Endothelial cell of umbilical vein (primary cell): ENCODE data around the gene RCOR1. TPM values are rescaled to one million over a fixed set of nuclear protein-coding genes. Genes with fewer than 3 reads are reported as not detected.

Experiments used
- BruUV-seq: library from RNA; stranded (reverse); fragments of 400-500 nt; replicated peaks from 2 replicates; lab custom pipeline; 2021; lab: Mats Ljungman, UMichigan
- CTCF ChIA-PET: fragments of 300-600, 350-600 bp; sonication (Branson Sonifier 250); formaldehyde crosslinking; loops from one replicate; lab custom pipeline; 2021; ENCODE audit warnings: antibody characterized with exemption, inconsistent platforms; lab: Charles Lee
- POLR2A ChIA-PET: fragments of 300-600, 350-600 bp; sonication (Branson Sonifier 250); formaldehyde crosslinking; loops from one replicate; lab custom pipeline; 2021; ENCODE audit warnings: antibody characterized with exemption, inconsistent platforms; lab: Charles Lee
- DNase-seq: peaks from one replicate; pipeline ENCODE4 v3.0.0-alpha.2; 2011; ENCODE audit warnings: low read depth, low spot score
- FAIRE-seq: peaks from 2 replicates; lab custom pipeline; 2011; peaks lifted over from hg19 to GRCh38; lab: Jason Lieb, UNC
- H2AFZ ChIP-seq: 2 replicates; pipeline ENCODE4 v1.6.0; 2012; ENCODE audit warnings: low read depth, low read length, control low read depth, inconsistent platforms
- H3K27ac ChIP-seq: 2 replicates; pipeline ENCODE4 v1.5.1; 2011; ENCODE audit warnings: low read depth, mild to moderate bottlenecking, control low read depth, low read length, moderate library complexity; ENCODE audit not compliant: insufficient read depth
- H3K27me3 ChIP-seq, 2 experiments: 2 replicates each; pipeline versions ENCODE4 v1.6.0 to v1.6.1; 2011; ENCODE audit warnings: low read length in 2 of 2, mixed read lengths in 1 of 2; ENCODE audit not compliant: control insufficient read depth in 2 of 2, insufficient read depth in 2 of 2
- H3K36me3 ChIP-seq, 2 experiments: 2 replicates in 1 of 2; 3 replicates in 1 of 2; pipeline ENCODE4 v1.5.1; 2011; ENCODE audit warnings: low read length in 2 of 2, mild to moderate bottlenecking in 1 of 2, moderate library complexity in 1 of 2; ENCODE audit not compliant: control insufficient read depth in 2 of 2, insufficient read depth in 2 of 2; ENCODE audit errors: extremely low read depth in 1 of 2
- H3K4me1 ChIP-seq: 3 replicates; pipeline ENCODE4 v1.5.1; 2011; ENCODE audit warnings: mild to moderate bottlenecking, low read length; ENCODE audit not compliant: control insufficient read depth, insufficient read depth; ENCODE audit errors: extremely low read depth
- H3K4me2 ChIP-seq: 2 replicates; pipeline ENCODE4 v1.6.1; 2011; ENCODE audit warnings: low read length, control low read depth, mixed read lengths; ENCODE audit not compliant: insufficient read depth
- H3K4me3 ChIP-seq, 3 experiments: fragments of 200-600 bp in 1 of 3; sonication (generic), shearing (Covaris generic) in 1 of 3; replicated peaks in 1 of 3; 2 replicates each; pipeline ENCODE4 v1.5.1; 2011 to 2016; ENCODE audit warnings: control low read depth in 3 of 3, low read length in 3 of 3, mild to moderate bottlenecking in 2 of 3, inconsistent platforms in 1 of 3, low read depth in 1 of 3, moderate library complexity in 1 of 3; ENCODE audit not compliant: insufficient read depth in 1 of 3
- H3K79me2 ChIP-seq: 2 replicates; pipeline ENCODE4 v1.6.0; 2012; ENCODE audit warnings: low read length, inconsistent platforms; ENCODE audit not compliant: control insufficient read depth, insufficient read depth
- H3K9ac ChIP-seq: replicated peaks from 2 replicates; pipeline ENCODE3; 2011; ENCODE audit warnings: low read length, control low read depth; ENCODE audit not compliant: insufficient read depth; ENCODE audit errors: extremely low read depth
- H3K9me1 ChIP-seq: replicated peaks from 3 replicates; pipeline ENCODE4 v1.6.0; 2011; ENCODE audit warnings: mild to moderate bottlenecking, low read length; ENCODE audit not compliant: control insufficient read depth, insufficient read depth; ENCODE audit errors: extremely low read depth
- H3K9me3 ChIP-seq: replicated peaks from 2 replicates; pipeline ENCODE4 v1.5.1; 2012; ENCODE audit warnings: low read length, inconsistent platforms; ENCODE audit not compliant: control insufficient read depth, insufficient read depth
- H4K20me1 ChIP-seq: replicated peaks from 2 replicates; pipeline ENCODE3; 2011; ENCODE audit warnings: mild to moderate bottlenecking, low read length; ENCODE audit not compliant: control insufficient read depth, insufficient read depth; ENCODE audit errors: extremely low read depth
- CTCF ChIP-seq, 2 donors: IDR thresholded peaks; 1 replicate in 1 of 2; 2 replicates in 1 of 2; pipeline ENCODE4 v1.5.1; 2011; ENCODE audit warnings: low read length in 2 of 2, mild to moderate bottlenecking in 2 of 2, moderate library complexity in 2 of 2, control low read depth in 1 of 2, inconsistent platforms in 1 of 2, low read depth in 1 of 2; ENCODE audit not compliant: insufficient read depth in 1 of 2; ENCODE audit errors: extremely low read depth in 1 of 2
- EZH2 ChIP-seq: IDR thresholded peaks from 2 replicates; pipeline ENCODE4 v1.6.1; 2012; ENCODE audit warnings: borderline replicate concordance, low read depth, mild to moderate bottlenecking, moderate library complexity, low read length, inconsistent platforms; ENCODE audit not compliant: severe bottlenecking
- FOS ChIP-seq: IDR thresholded peaks from 2 replicates; pipeline ENCODE4 v1.6.1; 2011; ENCODE audit warnings: mild to moderate bottlenecking, low read length, moderate library complexity, borderline replicate concordance; ENCODE audit not compliant: insufficient read depth
- GATA2 ChIP-seq: IDR thresholded peaks from 2 replicates; pipeline ENCODE4 v1.7.0; 2011; ENCODE audit warnings: low read depth, mild to moderate bottlenecking, moderate library complexity, mixed read lengths, low read length; ENCODE audit not compliant: insufficient read length, insufficient read depth
- JUN ChIP-seq: IDR thresholded peaks from 2 replicates; pipeline ENCODE4 v1.6.1; 2011; ENCODE audit warnings: borderline replicate concordance, low read depth; ENCODE audit not compliant: insufficient read length, insufficient read depth
- MYC ChIP-seq: IDR thresholded peaks from one replicate; pipeline ENCODE4 v1.6.1; 2011; ENCODE audit warnings: mild to moderate bottlenecking, low read depth, low read length
- POLR2A ChIP-seq: IDR thresholded peaks from 2 replicates; pipeline ENCODE4 v1.6.1; 2012; ENCODE audit warnings: low read depth, mild to moderate bottlenecking, control low read depth, low read length
- POLR2AphosphoS5 ChIP-seq: IDR thresholded peaks from 2 replicates; pipeline ENCODE4 v1.6.1; 2012; ENCODE audit warnings: low read depth, mild to moderate bottlenecking, control low read depth, low read length, moderate library complexity; ENCODE audit not compliant: insufficient read depth
- dilution Hi-C: fragments of 300-500 bp; cut with MboI; formaldehyde crosslinking; loops from one replicate; pipeline ENCODE4 v1.15.0; 2019; ENCODE audit warnings: low sequenced_read_pairs; ENCODE audit not compliant: extremely low pct_ligation_motif_present
- intact Hi-C: fragments of 100-400 bp; cut with micrococcal nuclease; formaldehyde crosslinking; loops from one replicate; pipeline ENCODE4 v1.10.0; 2022
- polyA plus RNA-seq, 4 experiments: library from polyadenylated mRNA; depleted of rRNA in 3 of 4; stranded (reverse) in 3 of 4; unstranded in 1 of 4; fragments of >200 nt; gene quantifications; 2 replicates each; pipeline versions ENCODE4 v1.2.1 to v1.2.3, GENCODE V29; 2011 to 2012; ENCODE audit warnings: missing spikeins in 1 of 4
- total RNA-seq: library from RNA; stranded (reverse); gene quantifications from 2 replicates; pipeline ENCODE4 v1.2.3, GENCODE V29; 2021
- TF ChIP-seq, protein P1 (sequence below): IDR thresholded peaks from 2 replicates; pipeline ENCODE4 v1.6.1; 2011; ENCODE audit not compliant: insufficient read depth, insufficient read length

RCOR1 gene
- total and polyA plus RNA-seq, 2 donors (not counting 3 experiments of a cell fraction or from before 2014, with no cell fraction given): 15.6 to 32.2 TPM

DNA sequence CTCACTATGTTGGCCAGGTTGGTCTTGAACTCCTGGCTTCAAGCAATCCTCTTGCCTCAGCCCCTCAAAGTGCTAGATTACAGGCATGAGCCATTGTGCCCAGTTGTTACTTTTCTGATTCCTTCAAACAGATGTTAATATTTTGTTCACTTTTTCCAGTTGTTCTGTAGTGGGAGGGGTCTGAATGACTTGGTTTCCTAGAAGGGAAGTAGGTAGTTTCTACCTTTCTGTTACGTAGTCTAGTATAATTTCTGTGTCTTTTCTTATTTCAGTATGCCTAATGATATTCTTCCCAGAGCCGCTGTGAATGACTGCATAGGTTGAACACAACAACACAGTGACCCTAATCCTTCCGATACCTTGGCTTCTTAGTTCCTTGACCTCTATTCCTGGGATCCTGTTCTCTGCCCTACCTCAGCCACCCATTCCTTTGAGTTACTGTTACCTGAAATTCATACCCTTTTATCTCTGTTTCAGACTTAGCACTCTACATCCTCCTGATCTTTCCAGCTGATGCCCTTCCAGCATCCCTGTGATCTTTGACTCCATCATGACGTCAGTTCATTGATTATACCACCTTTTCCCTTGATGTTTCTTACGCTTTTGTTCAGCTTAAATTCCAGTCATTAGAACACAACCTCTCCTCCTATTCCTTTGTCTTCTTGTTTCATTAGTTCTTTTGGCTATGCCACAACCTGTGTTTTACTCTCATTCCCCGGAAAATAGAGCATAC lies 33.3 kb downstream of the RCOR1 start:
- no peak for FAIRE-seq
- Histone ChIP-seq H3K9me3 (no peaks in the 10 kb centered on the region), H3K9me1 (no peaks in the 10 kb centered on the region), H3K9ac (no peak overlapping the region), H3K36me3 (no peaks in the 10 kb centered on the region), H3K27me3 (no peaks in the 10 kb centered on the region), H3K27ac (no peak overlapping the region), H3K4me3 (no peak overlapping the region), H2AFZ (no peak overlapping the region), H3K4me1 (peaks cover 32% of the 10 kb centered on the region), H3K79me2 (peaks cover 73% of the 10 kb centered on the region), H3K4me2 (no peak overlapping the region), H4K20me1 (peaks cover 2% of the 10 kb centered on the region)
- POLR2A ChIA-PET: no interaction called here
- intact Hi-C loops: no loop called here
- CTCF ChIA-PET: interaction anchor here (0.6 to 1.1 kb wide), 2 partner anchors 29 to 499 kb away, joined by 3 to 5 read pairs; no protein-coding TSS in a partner anchor
- dilution Hi-C loops: no loop called here
- no TSS peak for BruUV-seq
- TF ChIP-seq FOS: no peak
- TF ChIP-seq, protein P1, sequence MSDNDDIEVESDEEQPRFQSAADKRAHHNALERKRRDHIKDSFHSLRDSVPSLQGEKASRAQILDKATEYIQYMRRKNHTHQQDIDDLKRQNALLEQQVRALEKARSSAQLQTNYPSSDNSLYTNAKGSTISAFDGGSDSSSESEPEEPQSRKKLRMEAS: no peak
- no peak for TF ChIP-seq CTCF (IDR thresholded peaks at IDR 0.05; ENCODE audit: extremely low read depth in 1 of 2, insufficient read depth in 1 of 2, low read depth in 1 of 2, low read length in 2 of 2)
- no peak for TF ChIP-seq POLR2AphosphoS5
- TF ChIP-seq JUN: no peak
- TF ChIP-seq GATA2: no peak
- no peak for TF ChIP-seq MYC
- no peak for TF ChIP-seq EZH2
- no peak for TF ChIP-seq POLR2A
- no peak for DNase-seq
